Adipose tissue (tissue), 3 donors: ENCODE data around the gene BIN1. TPM values are rescaled to one million over a fixed set of nuclear protein-coding genes. Genes with fewer than 3 reads are reported as not detected.

ENCODE experiments used
- H3K27ac ChIP-seq: one replicate; pipeline ENCODE4 v1.5.1; 2013; ENCODE audit warnings: low read depth, low read length
- WGBS, 3 donors: extraction: QIAGEN DNeasy Blood & Tissue Kit; methylation state at CpG; one replicate each; pipeline ENCODE4 v1.1.7; 2013; 5-methylcytosine and 5-hydroxymethylcytosine counted together
- polyA plus RNA-seq, 3 donors: library from polyadenylated mRNA; stranded (reverse); fragments of 200-250 nt; gene quantifications; one replicate each; pipeline ENCODE4 v1.2.3, GENCODE V29; 2013
- donor health status: healthy with polysubstance abuse.
- donor health status: Bipolar disorder and iron deficiency.
- donor health status: healthy.

BIN1 gene
- polyA plus RNA-seq, 3 donors: 20.9 to 94.1 (median 78.8) TPM

- WGBS, 3 donors: 80 to 95% (median 89%) methylated on average over 5 of the region's 5 CpGs
- no peak overlapping the region for H3K27ac ChIP-seq
Measured at GRCh38 chr2:126999106-126999756, 107.7 kb downstream of the BIN1 start.

DNA sequence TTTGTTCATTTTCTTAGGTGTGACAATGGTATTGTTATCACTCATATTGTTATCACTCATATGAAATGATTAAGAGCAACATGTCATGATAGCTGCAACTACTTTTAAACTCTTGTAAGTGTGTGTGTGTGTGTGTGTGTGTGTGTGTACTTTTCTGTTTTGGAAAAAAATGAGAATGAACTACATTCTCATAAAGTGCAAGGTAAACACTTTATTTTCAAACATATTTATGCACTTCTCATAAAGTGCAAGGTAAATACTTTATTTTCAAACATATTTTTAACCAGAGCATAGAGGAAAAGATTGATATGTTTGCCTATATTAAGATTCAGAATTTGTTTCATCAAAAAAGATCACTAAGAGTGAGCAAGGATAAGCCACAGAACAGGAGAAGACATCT is 108.5 kb downstream of the BIN1 start:
- H3K27ac ChIP-seq: no peak overlapping the region

Other genes starting within 250 kb of the BIN1 start
- not detected for gene TEX51, start 208.3 kb downstream of the BIN1 start, polyA plus RNA-seq
- gene CYP27C1, start 113.1 kb upstream of the BIN1 start, polyA plus RNA-seq: under 1 TPM; 0.08 to 0.67 (median 0.43) TPM
- 10 to 100 TPM; 16.4 to 30.7 (median 27.4) TPM for gene ERCC3, start 187.0 kb upstream of the BIN1 start, polyA plus RNA-seq